ENCODE measurements around the gene RFX3.

Gene RFX3

GRCh38 chr9:3525836-3526164, at the start of gene RFX3:
RFX3 (minus strand) TSS chr9:3526001; CDS start chr9:3395588, 130,413 bp downstream.
- peak within 1 kb of the TSS; percentile 94 for H3K4me3 ChIP-seq (ENCODE audit: low read depth, low read length)
- in situ Hi-C loops (cut with HindIII; ENCODE audit: low sequenced_read_pairs) = no loop called here
- TF ChIP-seq CTCF (IDR thresholded peaks at IDR 0.05; ENCODE audit: low read depth, low read length) = no peak
- DNase-seq (ENCODE audit: low read depth, low spot score) = peak; percentile 97

GRCh38 chr9:3571500-3571899, 45.7 kb upstream of the RFX3 start:
- DNase-seq (ENCODE audit: low read depth, low spot score) = no peak
- in situ Hi-C loops (cut with HindIII; ENCODE audit: low sequenced_read_pairs) = no loop called here
- no peak for TF ChIP-seq CTCF (IDR thresholded peaks at IDR 0.05; ENCODE audit: low read depth, low read length)
- no peak overlapping the region for H3K4me3 ChIP-seq (ENCODE audit: low read depth, low read length)

GRCh38 chr9:3569529-3569928, 43.7 kb upstream of the RFX3 start:
- in situ Hi-C loops (cut with HindIII; ENCODE audit: low sequenced_read_pairs) = no loop called here
- no peak overlapping the region for H3K4me3 ChIP-seq (ENCODE audit: low read depth, low read length)
- DNase-seq (ENCODE audit: low read depth, low spot score) = no peak
- no peak for TF ChIP-seq CTCF (IDR thresholded peaks at IDR 0.05; ENCODE audit: low read depth, low read length)

- H3K4me3 ChIP-seq (ENCODE audit: low read depth, low read length) = no peak overlapping the region
- in situ Hi-C loops (cut with HindIII; ENCODE audit: low sequenced_read_pairs) = no loop called here
- TF ChIP-seq CTCF (IDR thresholded peaks at IDR 0.05; ENCODE audit: low read depth, low read length) = no peak
- DNase-seq (ENCODE audit: low read depth, low spot score) = no peak
Observed at GRCh38 chr9:3567988-3568387, 42.2 kb upstream of the RFX3 start.

- no peak for TF ChIP-seq CTCF (IDR thresholded peaks at IDR 0.05; ENCODE audit: low read depth, low read length)
- no peak overlapping the region for H3K4me3 ChIP-seq (ENCODE audit: low read depth, low read length)
- no peak for DNase-seq (ENCODE audit: low read depth, low spot score)
- in situ Hi-C loops (cut with HindIII; ENCODE audit: low sequenced_read_pairs) = no loop called here
Observed at GRCh38 chr9:3553076-3553765, 27.4 kb upstream of the RFX3 start.

- in situ Hi-C loops (cut with HindIII; ENCODE audit: low sequenced_read_pairs) = no loop called here
Observed at GRCh38 chr9:3549225-3549624, 23.4 kb upstream of the RFX3 start.

More at GRCh38 chr9:3549225-3549624, 23.4 kb upstream of the RFX3 start:
- TF ChIP-seq CTCF (IDR thresholded peaks at IDR 0.05; ENCODE audit: low read depth, low read length) = no peak
- H3K4me3 ChIP-seq (ENCODE audit: low read depth, low read length) = no peak overlapping the region
- DNase-seq (ENCODE audit: low read depth, low spot score) = no peak

Measured in astrocyte of the spinal cord (primary cell).